C4-2B (cell line): Measurements from ENCODE around the gene EML6.

ENCODE experiments used
- CTCF ChIP-seq: fragments of 450-650 bp; conservative IDR thresholded peaks from 2 replicates; pipeline ENCODE4 v1.5.1; 2017; ENCODE audit warnings: mild to moderate bottlenecking
- ZFX ChIP-seq: fragments of 450-650 bp; IDR thresholded peaks from 2 replicates; pipeline ENCODE4 v1.6.1; 2017

GRCh38 chr2:54714996-54715395 is 8.5 kb upstream of the EML6 start:
- TF ChIP-seq CTCF, result no peak
- no peak for TF ChIP-seq ZFX
